ENCODE data around the gene SEC63. TPM values are rescaled to one million over a fixed set of nuclear protein-coding genes. Genes with fewer than 3 reads are reported as not detected.

Gene SEC63
- total and polyA plus RNA-seq, 4 donors, result 22.9 to 102 (median 65.9) TPM

DNA sequence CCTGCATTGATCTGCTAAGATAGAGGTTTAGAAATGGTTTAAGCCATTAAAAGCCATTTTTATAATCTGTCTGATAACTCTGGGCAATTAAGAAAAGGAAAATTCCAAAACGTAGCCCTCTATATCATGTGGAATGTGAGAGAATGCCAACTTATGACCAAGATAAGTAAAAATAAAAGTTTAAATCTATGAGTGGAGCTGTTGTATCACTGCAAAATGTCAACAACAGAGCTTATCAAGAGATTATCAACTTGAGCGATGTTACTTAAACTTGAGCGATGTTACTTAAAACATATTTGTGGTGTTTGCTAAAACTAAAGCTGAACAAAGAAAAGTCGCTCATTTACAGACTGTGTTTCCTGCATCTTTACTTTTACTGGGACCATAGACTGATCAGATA lies 87.0 kb downstream of the SEC63 start:
- Histone ChIP-seq H3K27me3 (ENCODE audit: control insufficient read depth in 3 of 3, insufficient read depth in 3 of 3, low read length in 2 of 3) (no peaks in the 10 kb centered on the region), H3K27ac (ENCODE audit: low read depth in 1 of 2, low read length in 1 of 2) (no peak overlapping the region), H3K4me3 (no peak overlapping the region), H3K4me1 (ENCODE audit: control insufficient read depth in 5 of 5, insufficient read depth in 5 of 5, low read length in 5 of 5) (no peaks in the 10 kb centered on the region), H3K36me3 (ENCODE audit: control insufficient read depth in 4 of 4, insufficient read depth in 4 of 4, low read length in 4 of 4) (peaks cover 0 to 15% (median 11%) of the 10 kb centered on the region in 4 donors), H3K9me3 (ENCODE audit: control insufficient read depth in 4 of 4, insufficient read depth in 3 of 4, low read length in 3 of 4) (peaks cover 0 to 2% (median 0%) of the 10 kb centered on the region in 4 donors), H3K9ac (ENCODE audit: insufficient read depth in 1 of 2, low read length in 2 of 2) (no peak overlapping the region)
- 85 to 89% methylated on average over 4 of the region's 4 CpGs for WGBS, 2 donors
- TF ChIP-seq, protein P1, sequence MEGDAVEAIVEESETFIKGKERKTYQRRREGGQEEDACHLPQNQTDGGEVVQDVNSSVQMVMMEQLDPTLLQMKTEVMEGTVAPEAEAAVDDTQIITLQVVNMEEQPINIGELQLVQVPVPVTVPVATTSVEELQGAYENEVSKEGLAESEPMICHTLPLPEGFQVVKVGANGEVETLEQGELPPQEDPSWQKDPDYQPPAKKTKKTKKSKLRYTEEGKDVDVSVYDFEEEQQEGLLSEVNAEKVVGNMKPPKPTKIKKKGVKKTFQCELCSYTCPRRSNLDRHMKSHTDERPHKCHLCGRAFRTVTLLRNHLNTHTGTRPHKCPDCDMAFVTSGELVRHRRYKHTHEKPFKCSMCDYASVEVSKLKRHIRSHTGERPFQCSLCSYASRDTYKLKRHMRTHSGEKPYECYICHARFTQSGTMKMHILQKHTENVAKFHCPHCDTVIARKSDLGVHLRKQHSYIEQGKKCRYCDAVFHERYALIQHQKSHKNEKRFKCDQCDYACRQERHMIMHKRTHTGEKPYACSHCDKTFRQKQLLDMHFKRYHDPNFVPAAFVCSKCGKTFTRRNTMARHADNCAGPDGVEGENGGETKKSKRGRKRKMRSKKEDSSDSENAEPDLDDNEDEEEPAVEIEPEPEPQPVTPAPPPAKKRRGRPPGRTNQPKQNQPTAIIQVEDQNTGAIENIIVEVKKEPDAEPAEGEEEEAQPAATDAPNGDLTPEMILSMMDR (IDR thresholded peaks at IDR 0.05; ENCODE audit: control extremely low read depth, extremely low read depth), result no peak
- ATAC-seq (ENCODE audit: insufficient read depth, low FRiP score) (no peak), DNase-seq (no peak)

DNA sequence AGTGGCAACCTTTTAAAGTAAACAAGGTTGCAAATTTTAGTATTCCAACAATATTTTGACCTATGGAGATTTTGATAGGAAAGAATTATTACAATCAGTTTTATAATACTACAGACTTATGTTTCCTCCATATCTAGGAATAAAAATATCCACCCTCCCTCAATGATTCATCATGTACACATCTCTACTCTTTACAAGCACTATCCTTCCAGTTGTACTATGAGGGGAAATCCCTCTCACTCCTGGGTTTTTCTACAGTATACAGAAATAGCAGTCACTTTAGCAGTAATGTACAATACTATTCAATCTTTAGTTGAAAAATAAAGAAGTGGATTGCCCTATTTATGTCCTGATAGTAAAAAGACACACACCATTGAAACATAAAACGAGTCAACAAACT lies 87.6 kb downstream of the SEC63 start:
- no peak overlapping the region for H3K4me3 ChIP-seq
- H3K27ac ChIP-seq (ENCODE audit: low read depth in 1 of 2, low read length in 1 of 2), result no peak overlapping the region
- ATAC-seq (ENCODE audit: insufficient read depth, low FRiP score) (no peak), DNase-seq (no peak)
- 77 to 92% methylated on average over 1 of the region's 1 CpG for WGBS, 2 donors
- H3K9me3 ChIP-seq (ENCODE audit: control insufficient read depth in 4 of 4, insufficient read depth in 3 of 4, low read length in 3 of 4), result peaks cover 0 to 3% (median 0%) of the 10 kb centered on the region in 4 donors
- H3K36me3 ChIP-seq (ENCODE audit: control insufficient read depth in 4 of 4, insufficient read depth in 4 of 4, low read length in 4 of 4), result peaks cover 0 to 15% (median 10%) of the 10 kb centered on the region in 4 donors
- TF ChIP-seq, protein P1 (IDR thresholded peaks at IDR 0.05; ENCODE audit: control extremely low read depth, extremely low read depth), result no peak
- no peak overlapping the region for H3K9ac ChIP-seq (ENCODE audit: insufficient read depth in 1 of 2, low read length in 2 of 2)
- H3K4me1 ChIP-seq (ENCODE audit: control insufficient read depth in 5 of 5, insufficient read depth in 5 of 5, low read length in 5 of 5), result no peaks in the 10 kb centered on the region
- no peaks in the 10 kb centered on the region for H3K27me3 ChIP-seq (ENCODE audit: control insufficient read depth in 3 of 3, insufficient read depth in 3 of 3, low read length in 2 of 3)

DNA sequence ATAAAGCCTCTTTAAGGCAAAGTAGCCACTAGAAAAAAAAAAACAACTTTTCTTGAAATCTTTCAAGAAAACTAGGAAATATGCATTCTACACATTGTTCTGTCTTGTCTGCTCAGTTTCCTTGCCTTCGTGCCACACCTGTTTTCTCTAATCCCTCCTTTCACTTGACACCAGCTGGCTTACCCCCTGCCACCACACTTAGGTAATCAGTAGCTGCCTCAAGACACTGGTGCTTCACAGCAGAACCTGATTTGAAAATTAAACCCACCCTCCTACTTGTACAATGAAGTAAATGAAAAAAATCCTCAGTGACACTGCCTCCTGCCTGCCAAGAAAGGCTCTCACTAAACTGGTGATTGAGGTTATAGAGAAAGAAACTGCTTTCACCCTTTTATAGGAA lies 88.1 kb downstream of the SEC63 start:
- Histone ChIP-seq H3K9ac (ENCODE audit: insufficient read depth in 1 of 2, low read length in 2 of 2) (no peak overlapping the region), H3K4me1 (ENCODE audit: control insufficient read depth in 5 of 5, insufficient read depth in 5 of 5, low read length in 5 of 5) (no peaks in the 10 kb centered on the region), H3K4me3 (no peak overlapping the region), H3K36me3 (ENCODE audit: control insufficient read depth in 4 of 4, insufficient read depth in 4 of 4, low read length in 4 of 4) (peaks cover 0 to 15% (median 7%) of the 10 kb centered on the region in 4 donors), H3K9me3 (ENCODE audit: control insufficient read depth in 4 of 4, insufficient read depth in 3 of 4, low read length in 3 of 4) (peaks cover 0 to 3% (median 0%) of the 10 kb centered on the region in 4 donors), H3K27me3 (ENCODE audit: control insufficient read depth in 3 of 3, insufficient read depth in 3 of 3, low read length in 2 of 3) (no peaks in the 10 kb centered on the region), H3K27ac (ENCODE audit: low read depth in 1 of 2, low read length in 1 of 2) (no peak overlapping the region)
- no peak for ATAC-seq (ENCODE audit: insufficient read depth, low FRiP score)
- WGBS, 2 donors, result 0 to 4% methylated on average over 1 of the region's 1 CpG
- no peak for DNase-seq
- TF ChIP-seq, protein P1 (IDR thresholded peaks at IDR 0.05; ENCODE audit: control extremely low read depth, extremely low read depth), result no peak

Measured in lung (tissue), 12 donors.